ENCODE measurements around the gene IRF8.
A peak's percentile ranks its signal among the peaks of the same experiment; 100 is the strongest.

The IRF8 gene

GRCh38 chr16:85888405-85889331 is 10.3 kb upstream of the IRF8 start:
- no peaks in the 10 kb centered on the region for H3K27me3 ChIP-seq (ENCODE audit: control insufficient read depth, low read length)
- no peaks in the 10 kb centered on the region for H3K79me2 ChIP-seq (ENCODE audit: control insufficient read depth, low read length)
- no peaks in the 10 kb centered on the region for H3K9me2 ChIP-seq (replicated peaks; ENCODE audit: control insufficient read depth, low read length)
- H3K9me3 ChIP-seq (ENCODE audit: control insufficient read depth, insufficient read depth, low read length) = no peaks in the 10 kb centered on the region
- H3K4me1 ChIP-seq (ENCODE audit: control insufficient read depth, low read length) = peaks cover 80% of the 10 kb centered on the region
- peak overlapping the region; percentile 70 for H3K4me3 ChIP-seq (ENCODE audit: low read length)
- peaks cover 8% of the 10 kb centered on the region for H3F3A ChIP-seq (ENCODE audit: control insufficient read depth, insufficient read depth)
- TF ChIP-seq EZH2phosphoT487 (IDR thresholded peaks at IDR 0.05; ENCODE audit: borderline replicate concordance, low read length) (no peak), CTCF (IDR thresholded peaks at IDR 0.05; ENCODE audit: low read depth, low read length, poor library complexity, severe bottlenecking) (no peak)
- H3K36me3 ChIP-seq (ENCODE audit: control insufficient read depth, low read length) = no peaks in the 10 kb centered on the region
- peak overlapping the region; percentile 91 for H3K27ac ChIP-seq (ENCODE audit: low read depth, low read length)
- no peaks in the 10 kb centered on the region for H4K20me1 ChIP-seq (ENCODE audit: control insufficient read depth, insufficient read depth, low read depth, low read length)
- peak overlapping the region; percentile 93 for H3K4me2 ChIP-seq (ENCODE audit: low read length)

- H3K9me3 ChIP-seq (ENCODE audit: control insufficient read depth, insufficient read depth, low read length) = no peaks in the 10 kb centered on the region
- H3K27ac ChIP-seq (ENCODE audit: low read depth, low read length) = peak overlapping the region; percentile 28
- no peak for TF ChIP-seq CTCF (IDR thresholded peaks at IDR 0.05; ENCODE audit: low read depth, low read length, poor library complexity, severe bottlenecking)
- no peak for TF ChIP-seq EZH2phosphoT487 (IDR thresholded peaks at IDR 0.05; ENCODE audit: borderline replicate concordance, low read length)
Measured at GRCh38 chr16:85891033-85891775, 7.8 kb upstream of the IRF8 start.

GRCh38 chr16:85891776-85892166 is 7.2 kb upstream of the IRF8 start:
- Histone ChIP-seq H3K79me2 (ENCODE audit: control insufficient read depth, low read length) (no peaks in the 10 kb centered on the region), H3K4me2 (ENCODE audit: low read length) (peak overlapping the region; percentile 55), H4K20me1 (ENCODE audit: control insufficient read depth, insufficient read depth, low read depth, low read length) (no peaks in the 10 kb centered on the region), H3K27ac (ENCODE audit: low read depth, low read length) (peak overlapping the region; percentile 28), H3K9me3 (ENCODE audit: control insufficient read depth, insufficient read depth, low read length) (no peaks in the 10 kb centered on the region), H3K36me3 (ENCODE audit: control insufficient read depth, low read length) (no peaks in the 10 kb centered on the region), H3K4me1 (ENCODE audit: control insufficient read depth, low read length) (peaks cover 96% of the 10 kb centered on the region), H3K4me3 (ENCODE audit: low read length) (peak overlapping the region; percentile 36), H3K9me2 (replicated peaks; ENCODE audit: control insufficient read depth, low read length) (no peaks in the 10 kb centered on the region), H3K27me3 (ENCODE audit: control insufficient read depth, low read length) (no peaks in the 10 kb centered on the region), H3F3A (ENCODE audit: control insufficient read depth, insufficient read depth) (peaks cover 8% of the 10 kb centered on the region)
- TF ChIP-seq EZH2phosphoT487 (IDR thresholded peaks at IDR 0.05; ENCODE audit: borderline replicate concordance, low read length) = no peak
- TF ChIP-seq CTCF (IDR thresholded peaks at IDR 0.05; ENCODE audit: low read depth, low read length, poor library complexity, severe bottlenecking) = no peak

More at GRCh38 chr16:85891033-85891775, 7.8 kb upstream of the IRF8 start:
- Histone ChIP-seq H3K36me3 (ENCODE audit: control insufficient read depth, low read length) (no peaks in the 10 kb centered on the region), H3K4me1 (ENCODE audit: control insufficient read depth, low read length) (peaks cover 93% of the 10 kb centered on the region), H4K20me1 (ENCODE audit: control insufficient read depth, insufficient read depth, low read depth, low read length) (no peaks in the 10 kb centered on the region), H3K9me2 (replicated peaks; ENCODE audit: control insufficient read depth, low read length) (no peaks in the 10 kb centered on the region), H3K79me2 (ENCODE audit: control insufficient read depth, low read length) (no peaks in the 10 kb centered on the region), H3K4me2 (ENCODE audit: low read length) (peak overlapping the region; percentile 55), H3F3A (ENCODE audit: control insufficient read depth, insufficient read depth) (peaks cover 8% of the 10 kb centered on the region), H3K4me3 (ENCODE audit: low read length) (peak overlapping the region; percentile 36), H3K27me3 (ENCODE audit: control insufficient read depth, low read length) (no peaks in the 10 kb centered on the region)

All from DOHH2 (cell line).